HG03521 (cell line): ENCODE results near the gene XRCC5.

Source experiments
- ATAC-seq: cut with Tn5 transposase; IDR thresholded peaks from one replicate; pipeline ENCODE4 v1.9.1; 2021; ENCODE audit warnings: mild to moderate bottlenecking, moderate library complexity; ENCODE audit not compliant: unreplicated experiment

XRCC5 gene

DNA sequence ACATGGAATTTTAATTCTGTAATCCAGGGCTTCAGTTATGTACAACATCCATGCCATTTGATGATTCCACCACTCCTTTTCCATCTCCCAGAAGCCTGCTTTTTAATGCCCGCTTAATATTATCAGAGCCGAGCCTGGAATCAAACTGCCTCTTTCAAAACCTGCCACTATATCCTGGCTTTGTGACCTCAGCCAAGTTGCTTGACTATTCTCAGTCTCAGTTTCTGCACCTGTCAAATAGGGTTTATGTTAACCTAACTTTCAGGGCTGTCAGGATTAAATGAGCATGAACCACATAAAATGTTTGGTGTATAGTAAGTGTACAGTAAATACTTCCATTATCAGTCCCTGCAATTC lies 108.7 kb downstream of the XRCC5 start:
- no peak for ATAC-seq

DNA sequence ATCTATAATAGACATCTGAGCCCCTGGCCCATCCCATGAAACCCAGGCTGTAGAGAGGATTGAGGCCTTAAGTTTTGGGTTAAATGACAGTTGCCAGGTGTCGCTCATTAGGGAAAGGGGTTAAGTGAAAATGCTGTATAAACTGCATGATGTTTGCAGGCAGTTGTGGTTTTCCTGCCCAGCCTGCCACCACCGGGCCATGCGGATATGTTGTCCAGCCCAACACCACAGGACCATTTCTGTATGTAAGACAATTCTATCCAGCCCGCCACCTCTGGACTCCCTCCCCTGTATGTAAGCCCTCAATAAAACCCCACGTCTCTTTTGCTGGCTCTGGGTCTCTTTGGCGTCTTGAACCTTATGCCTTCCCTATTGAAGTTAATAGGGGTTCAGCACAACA lies 110.7 kb downstream of the XRCC5 start:
- ATAC-seq: no peak

DNA sequence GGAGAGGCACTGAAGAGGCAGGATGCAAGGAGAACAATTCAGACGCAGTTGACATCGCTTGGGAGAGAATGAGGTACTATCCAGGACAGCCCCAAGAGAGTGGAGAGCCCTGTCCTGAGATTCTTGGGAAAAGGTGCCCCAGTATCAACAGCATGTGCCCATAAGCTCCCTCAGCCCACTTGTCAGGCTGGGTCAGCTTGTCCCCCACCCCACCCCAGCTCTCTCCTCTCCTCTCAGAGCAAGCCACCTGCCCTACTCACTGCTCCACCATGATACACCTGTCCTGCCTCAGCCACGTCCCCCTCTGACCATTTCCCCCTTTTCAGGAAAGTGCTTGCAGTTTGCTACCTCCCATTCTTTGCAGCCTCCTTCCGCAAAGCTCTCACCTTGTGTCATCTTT lies 111.8 kb downstream of the XRCC5 start:
- ATAC-seq: no peak

DNA sequence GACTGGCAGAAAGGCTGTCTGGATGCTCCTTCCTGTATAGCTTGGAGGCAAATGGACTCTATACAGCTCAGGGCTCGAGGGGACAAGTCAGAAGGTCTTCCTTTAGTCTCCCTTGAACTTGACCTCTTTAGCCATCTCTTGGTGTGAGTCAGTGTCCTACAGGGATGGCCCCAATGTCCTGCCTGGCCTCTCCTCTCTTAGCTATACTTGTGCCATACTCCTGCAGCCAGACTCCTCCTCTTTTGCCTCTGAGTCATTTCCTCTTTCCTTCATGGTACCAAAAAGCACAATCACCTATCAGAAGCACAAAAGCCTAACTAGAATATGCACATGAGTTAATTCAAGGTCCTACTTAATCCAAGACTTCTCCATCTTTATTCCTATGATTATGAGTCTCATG lies 112.7 kb downstream of the XRCC5 start:
- ATAC-seq: no peak

DNA sequence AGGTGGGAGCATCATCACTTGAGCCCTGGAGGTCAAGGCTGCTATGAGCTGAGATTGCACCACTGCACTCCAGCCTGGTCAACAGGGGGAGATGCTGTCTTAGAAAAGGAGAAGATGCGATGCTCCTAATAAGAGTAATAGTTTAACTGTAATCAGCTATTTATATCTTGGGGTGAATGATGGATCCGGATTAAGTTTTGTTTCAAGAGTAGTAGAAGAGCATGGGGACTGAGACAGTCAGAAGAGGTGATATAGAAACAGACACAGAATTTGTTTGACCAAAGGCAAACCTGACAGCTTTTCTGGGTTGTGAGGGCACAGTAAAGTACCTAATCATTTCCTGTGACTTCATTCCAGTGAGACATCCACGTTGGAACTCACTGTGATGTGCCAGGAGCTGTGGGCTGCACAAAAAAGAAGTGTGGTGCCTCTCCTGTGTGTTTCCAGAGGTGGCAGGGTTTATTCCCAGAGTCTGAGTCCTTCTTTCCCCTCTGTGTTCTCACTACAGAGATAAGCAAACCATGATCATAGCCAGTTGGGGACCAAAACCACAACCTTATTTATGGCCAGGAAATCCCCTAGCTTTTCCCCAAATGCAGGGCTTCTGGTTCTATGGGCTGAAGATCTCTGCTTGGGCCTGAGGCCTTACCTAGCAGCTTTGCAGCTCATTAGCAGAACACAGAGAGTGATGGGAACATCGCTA lies 113.7 kb downstream of the XRCC5 start:
- ATAC-seq: peak; percentile 54

DNA sequence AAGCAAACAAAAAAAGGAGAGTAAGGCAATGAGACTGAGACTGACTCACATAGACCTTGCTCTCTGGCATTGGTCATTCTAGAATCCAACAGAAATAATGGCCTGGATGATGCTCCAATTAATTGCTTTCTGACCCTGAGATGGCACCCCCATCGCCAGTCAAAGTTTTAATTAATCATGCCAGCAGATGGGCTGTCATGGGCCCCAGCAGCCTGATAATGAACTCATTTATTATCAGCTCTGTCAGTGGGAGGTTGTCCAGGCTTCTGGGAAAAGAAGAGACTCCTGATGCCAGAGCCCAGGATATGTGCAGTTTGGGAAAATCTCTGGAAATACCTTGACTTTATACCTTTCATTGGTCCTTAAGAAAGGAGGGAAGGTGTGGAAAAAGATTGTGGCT lies 115.2 kb downstream of the XRCC5 start:
- ATAC-seq: no peak

DNA sequence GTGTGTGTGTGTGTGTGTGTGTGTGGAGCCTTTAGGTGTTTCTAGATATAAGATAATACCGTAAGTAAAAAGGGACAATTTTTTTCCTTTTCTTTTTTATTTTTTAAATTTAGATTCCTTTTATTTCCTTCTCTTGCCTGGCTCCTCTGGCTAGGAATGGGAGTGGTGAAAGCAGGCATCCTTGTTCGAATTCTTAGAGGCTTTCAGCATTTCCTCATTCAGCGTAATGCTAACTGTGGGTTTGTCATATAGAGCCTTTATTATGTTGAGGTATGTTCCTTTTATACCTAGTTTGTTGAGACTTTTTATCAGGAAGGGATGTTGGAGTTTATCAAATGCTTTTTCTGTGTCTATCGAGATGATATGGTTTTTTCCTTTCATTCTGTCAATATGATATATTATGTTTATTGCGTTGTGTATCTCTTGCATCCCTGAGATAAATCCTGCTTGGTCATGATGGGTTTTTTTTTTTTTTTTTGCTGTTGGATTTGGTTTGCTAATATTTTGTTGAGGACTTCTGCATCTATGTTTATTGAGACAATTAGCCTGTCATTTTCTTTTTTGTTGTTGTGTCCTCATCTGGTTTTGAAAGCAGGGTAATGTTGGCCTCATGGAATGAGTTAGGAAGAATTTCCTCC lies 120.2 kb downstream of the XRCC5 start:
- no peak for ATAC-seq

DNA sequence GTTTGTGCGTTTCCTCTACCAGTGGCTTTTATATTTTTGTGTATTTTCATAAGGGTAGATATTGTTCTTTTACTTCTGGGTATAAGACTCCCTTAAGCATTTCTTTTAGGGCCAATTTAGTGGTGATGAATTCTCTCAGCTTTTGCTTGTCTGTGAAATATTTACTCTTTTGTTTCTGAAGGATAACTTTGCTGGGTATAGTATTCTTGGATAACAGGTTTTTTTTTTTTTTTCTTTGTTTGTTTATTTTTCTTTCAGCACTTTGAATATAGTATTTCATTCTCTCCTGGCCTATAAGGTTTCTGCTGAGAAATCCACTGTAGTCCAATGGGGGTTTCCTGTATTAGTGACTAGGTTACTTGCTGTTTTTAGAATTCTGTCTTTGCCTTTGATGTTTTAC lies 122.7 kb downstream of the XRCC5 start:
- no peak for ATAC-seq

DNA sequence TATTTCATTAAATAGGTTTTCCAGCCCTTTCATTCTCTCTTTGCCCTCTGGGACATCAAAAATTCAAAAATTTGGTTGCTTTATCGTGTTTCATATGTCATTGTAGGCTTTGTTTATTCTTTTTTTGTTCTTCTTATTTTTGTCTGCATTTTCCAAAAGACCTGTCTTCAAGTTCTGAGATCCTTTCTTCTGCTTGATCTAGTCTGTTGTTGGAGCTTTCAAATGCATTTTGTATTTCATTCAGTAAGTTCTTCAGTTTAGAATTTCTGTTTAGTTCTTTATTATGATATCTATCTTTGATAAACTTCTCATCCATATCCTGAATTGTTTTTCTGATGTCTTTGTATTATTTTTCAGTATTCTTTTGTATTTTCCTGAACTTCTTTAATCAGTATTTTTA lies 123.6 kb downstream of the XRCC5 start:
- no peak for ATAC-seq

DNA sequence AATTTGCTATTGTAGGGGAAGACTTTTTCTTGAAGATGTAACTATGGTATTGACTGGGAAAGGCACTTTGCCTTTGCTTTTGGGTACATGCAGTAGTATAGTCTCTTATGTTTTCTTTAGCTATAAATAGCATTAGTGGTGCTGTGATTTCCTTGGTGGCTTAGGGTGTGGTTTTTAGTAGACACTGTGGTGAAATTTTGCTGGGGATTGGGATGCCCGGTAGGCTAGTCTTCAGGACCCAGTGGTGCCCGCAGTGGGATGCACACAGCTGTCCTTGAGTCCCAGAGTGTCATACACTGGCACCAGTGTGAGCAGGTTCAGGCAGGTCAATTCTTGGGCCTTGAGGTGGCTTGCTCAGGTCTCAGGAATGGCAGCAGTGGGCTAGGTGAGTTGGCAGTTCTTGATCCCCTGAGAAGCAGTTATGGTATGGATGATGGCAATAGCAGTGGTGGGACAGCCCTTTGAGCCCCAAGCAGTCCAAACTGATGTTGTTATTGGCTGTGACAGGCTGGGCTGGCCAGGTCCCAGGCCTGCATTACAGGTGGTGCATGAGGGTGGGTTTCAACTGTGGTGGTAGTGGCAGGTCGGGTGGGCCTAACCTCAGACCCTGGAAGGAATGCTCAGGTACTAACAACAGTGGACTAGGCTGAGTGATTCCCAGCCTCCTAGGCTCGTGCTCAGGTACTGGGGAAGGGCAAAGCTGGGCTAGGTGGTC lies 124.3 kb downstream of the XRCC5 start:
- ATAC-seq: no peak

DNA sequence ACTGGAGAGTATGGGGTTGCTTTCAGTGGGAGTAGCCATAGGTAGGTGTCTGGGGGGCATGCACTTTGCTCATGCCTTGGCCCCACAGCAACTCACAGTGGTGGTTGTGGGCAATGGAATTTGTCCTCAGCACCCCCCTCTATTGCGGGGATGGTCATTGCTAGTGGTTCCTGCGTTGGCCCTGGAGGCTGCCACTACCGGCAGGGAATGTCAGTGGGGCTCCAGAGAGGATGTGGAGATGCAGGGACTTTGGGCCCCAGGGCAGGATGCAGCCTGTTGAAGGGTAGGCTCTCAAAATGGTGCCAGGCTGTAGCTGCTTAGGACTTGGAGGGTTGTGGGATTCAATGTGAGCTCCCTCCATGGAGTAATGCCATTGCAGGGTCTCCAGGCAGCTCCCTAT lies 125.0 kb downstream of the XRCC5 start:
- ATAC-seq: no peak

DNA sequence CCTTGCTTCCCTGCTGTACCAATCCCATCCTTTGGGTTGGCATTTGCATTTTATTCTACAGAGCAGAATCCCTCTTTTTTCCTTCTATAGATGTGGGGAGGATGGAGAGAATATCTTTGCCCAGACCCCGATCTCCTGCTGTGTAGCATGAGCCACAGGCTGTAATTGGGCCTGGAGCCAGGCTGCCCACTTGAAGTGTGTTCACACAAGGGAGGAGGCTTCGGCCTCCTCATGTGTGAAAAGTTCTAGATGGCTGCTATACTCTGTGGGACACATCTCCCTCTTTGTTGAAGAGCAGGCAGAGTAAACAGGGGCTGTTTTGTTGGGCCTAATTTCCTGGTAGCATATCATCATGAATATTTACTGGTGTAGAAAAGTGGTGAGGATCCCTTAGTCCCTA lies 126.3 kb downstream of the XRCC5 start:
- ATAC-seq: no peak

DNA sequence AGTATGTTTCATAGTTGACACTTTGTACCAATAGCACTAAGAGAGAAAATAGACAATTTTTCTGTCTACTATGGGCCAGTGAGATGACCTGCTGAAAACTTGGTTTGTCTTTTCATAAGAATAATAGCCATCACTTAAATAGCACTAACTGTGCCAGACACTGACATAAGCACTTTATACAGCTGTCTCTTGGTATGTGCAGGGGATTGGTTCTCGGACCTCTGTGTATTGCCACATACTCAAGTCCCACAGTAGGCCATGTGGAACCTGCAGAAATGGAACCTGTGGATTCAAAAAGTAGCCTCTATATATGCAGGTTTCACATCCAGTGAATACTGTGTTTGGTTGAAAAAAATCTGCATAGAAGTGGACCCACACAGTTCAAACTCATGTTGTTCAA lies 126.7 kb downstream of the XRCC5 start:
- no peak for ATAC-seq

DNA sequence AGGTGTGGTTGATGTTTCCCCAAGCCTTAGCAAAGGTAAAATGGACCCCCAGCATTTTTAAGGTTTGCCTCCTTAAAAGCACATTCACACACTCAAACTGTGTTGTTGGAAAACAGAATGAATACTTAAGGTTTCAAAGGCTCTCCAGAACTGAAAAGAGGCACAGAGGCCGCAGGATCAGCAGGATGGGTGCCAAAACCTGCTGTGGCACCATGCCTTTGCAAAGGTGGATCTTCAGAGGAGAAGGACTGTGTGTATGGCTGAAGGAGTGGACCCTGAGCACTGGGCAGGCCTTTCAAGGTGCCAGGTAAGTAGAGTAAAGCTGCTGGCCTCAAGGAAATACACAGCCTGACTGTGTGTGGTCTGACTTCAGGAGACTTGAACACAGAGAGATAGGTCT lies 127.3 kb downstream of the XRCC5 start:
- no peak for ATAC-seq

DNA sequence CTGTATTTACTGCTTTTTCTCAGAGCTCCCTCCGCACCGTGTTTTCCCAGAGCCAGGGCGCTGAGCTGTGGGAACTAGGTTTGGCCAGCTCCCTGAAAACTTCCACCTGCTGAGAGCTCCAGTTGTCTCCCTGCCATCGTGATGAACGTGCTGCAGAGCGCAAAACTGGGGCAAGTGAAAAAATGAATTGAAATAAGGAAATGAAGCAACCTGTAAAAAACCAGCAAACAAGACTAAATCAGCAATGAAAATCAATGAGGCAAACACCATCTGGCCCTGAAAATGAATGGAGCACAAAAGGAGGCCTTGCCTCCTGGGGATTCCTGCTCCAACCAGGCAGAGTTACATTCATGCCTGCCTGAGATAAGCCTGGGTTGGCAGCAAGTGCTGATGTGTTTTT lies 133.2 kb downstream of the XRCC5 start:
- ATAC-seq: no peak

DNA sequence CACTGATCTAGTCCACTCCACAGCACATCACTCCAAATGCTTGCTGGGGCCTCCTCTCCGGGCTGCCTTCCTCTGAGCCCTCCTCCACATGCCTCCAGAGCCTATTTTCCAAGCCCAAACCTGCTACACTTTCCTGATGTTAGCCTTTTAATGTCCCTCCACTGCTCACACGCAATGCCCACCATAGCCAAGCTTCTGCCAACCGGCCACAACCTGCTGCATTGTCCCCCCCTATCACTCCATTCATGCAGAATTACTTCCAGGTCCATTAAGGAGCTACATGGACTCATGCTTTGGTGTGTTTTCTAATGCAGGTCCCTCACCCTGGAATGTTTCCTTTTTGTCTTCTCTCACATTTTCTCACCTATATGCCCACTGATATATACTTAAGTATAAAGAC lies 133.9 kb downstream of the XRCC5 start:
- no peak for ATAC-seq

DNA sequence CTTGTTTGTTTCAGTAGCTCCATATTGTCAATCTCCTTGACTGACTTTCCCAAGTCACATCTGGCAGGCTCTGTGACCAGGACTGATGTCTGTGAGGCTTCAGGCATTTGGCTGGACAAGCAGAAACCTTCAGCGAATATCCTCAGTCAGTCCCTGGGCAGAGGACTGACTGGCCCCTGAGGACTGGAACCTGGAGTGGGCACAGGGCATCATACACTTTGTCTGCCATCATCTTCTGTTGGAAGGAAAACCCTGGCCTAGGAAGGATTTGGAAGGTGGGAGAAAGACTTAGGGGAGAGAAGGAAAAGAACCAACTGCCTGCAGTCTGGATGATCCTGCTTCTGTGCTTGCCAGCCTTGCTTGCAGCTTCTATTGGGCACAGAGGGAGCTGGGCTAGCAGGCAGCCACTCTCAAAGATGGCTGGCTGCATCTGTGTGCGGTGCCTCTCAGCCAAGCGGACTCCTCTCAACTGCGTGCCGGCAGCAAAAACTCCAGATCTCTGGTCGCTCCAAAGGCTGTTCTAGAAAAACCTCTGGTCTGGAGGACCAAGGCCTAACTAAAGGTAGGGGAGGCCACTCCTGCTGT lies 136.3 kb downstream of the XRCC5 start:
- no peak for ATAC-seq

DNA sequence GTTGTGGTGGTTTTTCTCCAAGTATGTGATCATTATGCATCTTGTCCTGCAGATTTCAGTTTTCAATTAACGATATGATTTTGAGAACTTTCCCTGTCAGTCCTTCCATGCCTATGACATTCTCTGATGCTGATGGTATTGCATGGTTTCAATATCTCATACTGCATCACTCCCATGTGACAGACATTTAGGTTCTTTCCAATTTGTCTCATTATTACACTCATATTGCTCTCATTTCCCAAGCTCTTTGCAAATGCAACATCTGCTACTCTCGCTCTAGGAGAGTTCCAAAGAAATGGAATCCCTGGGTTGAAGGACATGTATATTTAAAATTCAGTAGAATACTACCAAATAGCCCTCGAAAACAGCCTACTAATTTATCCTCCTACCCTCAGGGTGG lies 137.6 kb downstream of the XRCC5 start:
- no peak for ATAC-seq
